Prostate gland (tissue), 2 donors: ENCODE results near the gene UPF1. TPM values are rescaled to one million over a fixed set of nuclear protein-coding genes. Genes with fewer than 3 reads are reported as not detected.

Experiments used
- DNase-seq: peaks from one replicate; pipeline ENCODE4 v3.0.0-alpha.2; 2019; ENCODE audit warnings: low spot score
- H3K27ac ChIP-seq, 2 donors: fragments of 200-600 bp; sonication (generic); 2 replicates each; pipeline ENCODE4 v1.5.1; 2017 to 2019
- H3K27me3 ChIP-seq: fragments of 200-600 bp; sonication (generic); replicated peaks from 2 replicates; pipeline ENCODE4 v1.5.1; 2019; ENCODE audit not compliant: insufficient read depth
- H3K36me3 ChIP-seq, 2 donors: fragments of 200-600 bp; sonication (generic); 1 replicate in 1 of 2; 2 replicates in 1 of 2; pipeline versions ENCODE4 v1.5.1 to v1.8.1; 2017 to 2019
- H3K4me1 ChIP-seq: fragments of 200-600 bp; sonication (generic); replicated peaks from 2 replicates; pipeline ENCODE4 v1.5.1; 2019
- H3K4me3 ChIP-seq, 2 donors: fragments of 200-600 bp; sonication (generic); 2 replicates each; pipeline ENCODE4 v1.5.1; 2017 to 2019
- H3K9me3 ChIP-seq: fragments of 200-600 bp; sonication (generic); 2 replicates; pipeline ENCODE4 v1.5.1; 2017
- CTCF ChIP-seq, 4 experiments: fragments of 200-600 bp in 2 of 4; fragments of 450-650 bp in 2 of 4; sonication (generic) in 2 of 4; IDR thresholded peaks; 1 replicate in 3 of 4; 2 replicates in 1 of 4; pipeline ENCODE4 v1.5.1; 2016 to 2019; ENCODE audit warnings: antibody characterized with exemption in 4 of 4, mild to moderate bottlenecking in 2 of 4, moderate library complexity in 2 of 4
- POLR2A ChIP-seq: fragments of 450-650 bp; IDR thresholded peaks from one replicate; pipeline ENCODE4 v1.6.1; 2016; ENCODE audit warnings: antibody characterized with exemption, mild to moderate bottlenecking
- POLR2AphosphoS5 ChIP-seq: sonication (generic); formaldehyde crosslinking; IDR thresholded peaks from one replicate; pipeline ENCODE4 v1.6.1; 2017; ENCODE audit warnings: antibody characterized with exemption
- WGBS: methylation state at CpG from one replicate; pipeline ENCODE4 v1.1.5; 2018; 5-methylcytosine and 5-hydroxymethylcytosine counted together
- intact Hi-C: fragments of 100-400 bp; cut with DNase I; formaldehyde crosslinking; loops from one replicate; pipeline ENCODE4 v1.14.2; 2022
- total RNA-seq, 2 donors: library from RNA; depleted of rRNA; stranded (reverse); fragments of >200 nt; gene quantifications; one replicate each; pipeline ENCODE4 v1.1.0, GENCODE V29; 2016

Gene UPF1
- total RNA-seq, 2 donors from 2014 or later: 105 to 171 TPM

- no peaks in the 10 kb centered on the region for H3K27me3 ChIP-seq
- no peak overlapping the region for H3K27ac ChIP-seq
- peaks cover 32 to 62% of the 10 kb centered on the region in 2 donors for H3K36me3 ChIP-seq
- H3K4me1 ChIP-seq: no peaks in the 10 kb centered on the region
- DNase-seq: no peak
- H3K4me3 ChIP-seq: no peak overlapping the region
- intact Hi-C loops: no loop called here
- H3K9me3 ChIP-seq: no peaks in the 10 kb centered on the region
- 82% methylated on average over 9 of the region's 9 CpGs for WGBS
- TF ChIP-seq POLR2A (no peak), POLR2AphosphoS5 (no peak), CTCF (IDR thresholded peaks at IDR 0.05) (no peak)
These were observed 29.5 kb downstream of the UPF1 start for GRCh38 chr19:18861235-18861634.

- no peaks in the 10 kb centered on the region for H3K27me3 ChIP-seq
- intact Hi-C loops: no loop called here
- WGBS: 93% methylated on average over 12 of the region's 12 CpGs
- H3K36me3 ChIP-seq: peaks cover 31 to 57% of the 10 kb centered on the region in 2 donors
- no peaks in the 10 kb centered on the region for H3K9me3 ChIP-seq
- no peak overlapping the region for H3K4me3 ChIP-seq
- no peak overlapping the region for H3K27ac ChIP-seq
- H3K4me1 ChIP-seq: no peaks in the 10 kb centered on the region
- TF ChIP-seq CTCF (IDR thresholded peaks at IDR 0.05): no peak
- TF ChIP-seq POLR2A: no peak
- TF ChIP-seq POLR2AphosphoS5: no peak
- DNase-seq: no peak
These were observed 30.2 kb downstream of the UPF1 start for GRCh38 chr19:18861917-18862316.

GRCh38 chr19:18862976-18863842 lies 31.4 kb downstream of the UPF1 start:
- 84% methylated on average over 28 of the region's 33 CpGs for WGBS
- Histone ChIP-seq H3K27ac (no peak overlapping the region), H3K27me3 (no peaks in the 10 kb centered on the region), H3K4me3 (no peak overlapping the region), H3K4me1 (no peaks in the 10 kb centered on the region), H3K36me3 (peaks cover 33 to 52% of the 10 kb centered on the region in 2 donors), H3K9me3 (no peaks in the 10 kb centered on the region)
- TF ChIP-seq CTCF (IDR thresholded peaks at IDR 0.05) (no peak), POLR2A (no peak), POLR2AphosphoS5 (no peak)
- no peak for DNase-seq
- intact Hi-C loops: no loop called here

- TF ChIP-seq CTCF (IDR thresholded peaks at IDR 0.05): no peak
- TF ChIP-seq POLR2A: no peak
- no peak for TF ChIP-seq POLR2AphosphoS5
- DNase-seq: no peak
- Histone ChIP-seq H3K27ac (no peak overlapping the region), H3K27me3 (no peaks in the 10 kb centered on the region), H3K4me3 (no peak overlapping the region), H3K36me3 (peaks cover 31 to 45% of the 10 kb centered on the region in 2 donors), H3K9me3 (no peaks in the 10 kb centered on the region), H3K4me1 (no peaks in the 10 kb centered on the region)
- intact Hi-C loops: no loop called here
- 70% methylated on average over 16 of the region's 16 CpGs for WGBS
These were observed 32.1 kb downstream of the UPF1 start for GRCh38 chr19:18863843-18864362.
